Gastroesophageal sphincter (tissue), 4 donors: ENCODE results near the gene ADM2. TPM values are rescaled to one million over a fixed set of nuclear protein-coding genes. Genes with fewer than 3 reads are reported as not detected.
A peak's percentile ranks its signal among the peaks of the same experiment; 100 is the strongest.
"Not testable (repeated sequence)": the region's sequence is repeated elsewhere in the genome, so short reads cannot be mapped to it uniquely, and the experiment has no call there.

Source experiments
- ATAC-seq: fragments of 150-250 bp; one replicate; pipeline ENCODE4 v1.9.1; 2016; ENCODE audit warnings: mild to moderate bottlenecking, moderate library complexity
- H3K27ac ChIP-seq, 4 donors: fragments of 200-600 bp; sonication (generic) in 3 of 4; 1 replicate in 3 of 4; 2 replicates in 1 of 4; pipeline ENCODE4 v1.5.1; 2016 to 2019
- H3K27me3 ChIP-seq: fragments of 200-600 bp; sonication (generic); one replicate; pipeline ENCODE4 v1.5.1; 2019
- H3K36me3 ChIP-seq, 2 donors: fragments of 200-600 bp; sonication (generic); one replicate each; pipeline ENCODE4 v1.5.1; 2019; ENCODE audit warnings: control low read depth in 1 of 2
- H3K4me1 ChIP-seq, 3 donors: fragments of 200-600 bp; sonication (generic); 1 replicate in 2 of 3; 2 replicates in 1 of 3; pipeline ENCODE4 v1.5.1; 2016 to 2019; ENCODE audit warnings: control low read depth in 2 of 3
- H3K4me3 ChIP-seq, 2 donors: fragments of 200-600 bp; sonication (generic); one replicate each; pipeline ENCODE4 v1.5.1; 2019; ENCODE audit warnings: mild to moderate bottlenecking in 1 of 2, moderate library complexity in 1 of 2
- H3K9me3 ChIP-seq, 3 donors: fragments of 200-600 bp; sonication (generic); one replicate each; pipeline ENCODE4 v1.5.1; 2017 to 2019; ENCODE audit warnings: control low read depth in 2 of 3
- CTCF ChIP-seq, 4 experiments: fragments of 200-600 bp in 2 of 4; fragments of 450-650 bp in 2 of 4; sonication (generic) in 1 of 4; IDR thresholded peaks; one replicate each; pipeline ENCODE4 v1.5.1; 2017 to 2019; ENCODE audit warnings: antibody characterized with exemption in 4 of 4, mild to moderate bottlenecking in 2 of 4, moderate library complexity in 2 of 4
- EP300 ChIP-seq: sonication (generic); formaldehyde crosslinking; IDR thresholded peaks from one replicate; pipeline ENCODE4 v1.6.1; 2017; ENCODE audit warnings: antibody characterized with exemption, mild to moderate bottlenecking
- POLR2A ChIP-seq, 2 donors: fragments of 450-650 bp; IDR thresholded peaks; one replicate each; pipeline ENCODE4 v1.6.1; 2017; ENCODE audit warnings: antibody characterized with exemption in 2 of 2, mild to moderate bottlenecking in 2 of 2, moderate library complexity in 1 of 2
- POLR2AphosphoS5 ChIP-seq: sonication (generic); formaldehyde crosslinking; IDR thresholded peaks from one replicate; pipeline ENCODE4 v1.6.1; 2017; ENCODE audit warnings: antibody characterized with exemption
- WGBS, 2 donors: methylation state at CpG; one replicate each; pipeline ENCODE4 v1.1.5; 2018; ENCODE audit warnings: low coverage in 1 of 2; 5-methylcytosine and 5-hydroxymethylcytosine counted together
- total RNA-seq, 4 donors: library from RNA; depleted of rRNA; stranded (reverse); fragments of >200 nt; gene quantifications; one replicate each; pipeline ENCODE4 v1.1.0, GENCODE V29; 2016

Gene ADM2
- total RNA-seq, result under 1 TPM in 1 of 4 donors, not detected in 3; 0.40 TPM

- Histone ChIP-seq H3K27me3 (peaks cover 80% of the 10 kb centered on the region), H3K36me3 (no peaks in the 10 kb centered on the region), H3K4me1 (peaks cover 0 to 19% (median 0%) of the 10 kb centered on the region in 3 donors), H3K4me3 (peak within 1 kb of the TSS in 1 of 2 donors; percentile 51), H3K27ac (no peak within 1 kb of the TSS), H3K9me3 (no peaks in the 10 kb centered on the region)
- no peak for ATAC-seq
- TF ChIP-seq CTCF (IDR thresholded peaks at IDR 0.05) (no peak), POLR2A (IDR thresholded peaks at IDR 0.05) (no peak), EP300 (no peak), POLR2AphosphoS5 (no peak)
- WGBS, 2 donors, result no CpG with 5 or more reads among the region's 70 CpGs
Measured at GRCh38 chr22:50481440-50482106, at the start of gene ADM2. Gene ADM2, plus strand, starts transcription at chr22:50481543. Its CDS starts 305 bp downstream, at chr22:50481848.

DNA sequence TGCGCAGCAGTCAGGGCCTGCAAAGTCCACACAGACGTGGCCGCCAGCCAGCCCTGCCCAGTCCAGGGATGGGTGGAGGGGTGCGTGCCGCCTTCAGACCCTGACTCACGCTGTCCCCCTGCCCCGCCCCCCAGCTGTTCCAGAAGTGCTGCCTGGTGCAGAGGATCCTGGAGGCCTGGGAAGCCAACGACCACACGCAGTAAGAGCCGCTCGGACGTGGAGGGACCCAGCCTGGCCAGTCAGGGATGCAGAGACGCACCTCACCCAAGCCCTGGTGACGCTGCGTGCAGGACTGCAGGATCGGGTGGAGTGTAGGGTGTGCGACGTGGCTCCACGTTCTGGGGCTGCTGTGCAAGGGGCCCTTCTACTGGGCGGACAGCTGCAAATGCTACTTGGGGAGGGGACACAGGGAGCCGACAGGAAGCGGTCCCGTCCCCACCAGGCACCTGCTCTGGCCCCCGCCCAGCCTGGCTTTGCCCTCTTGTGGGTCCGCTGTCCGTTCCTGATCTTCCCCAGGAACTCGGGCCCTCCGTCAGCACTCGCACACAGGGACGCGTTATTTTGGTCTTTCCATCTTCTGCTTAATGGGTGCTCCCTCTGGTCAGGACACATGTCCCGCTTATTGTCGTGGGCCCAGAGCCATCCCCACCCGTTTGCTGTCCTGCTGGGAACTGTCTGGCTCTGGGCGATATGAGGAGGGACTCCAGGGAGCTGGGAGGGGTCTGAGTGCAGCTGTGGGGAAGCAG is 49.0 kb upstream of the ADM2 start:
- Histone ChIP-seq H3K27me3 (no peaks in the 10 kb centered on the region), H3K9me3 (no peaks in the 10 kb centered on the region), H3K27ac (no peak overlapping the region), H3K4me1 (no peaks in the 10 kb centered on the region), H3K36me3 (peaks cover 0 to 83% of the 10 kb centered on the region in 2 donors), H3K4me3 (no peak overlapping the region)
- ATAC-seq, result no peak
- TF ChIP-seq POLR2A (IDR thresholded peaks at IDR 0.05), result no peak
- TF ChIP-seq EP300, result no peak
- no peak for TF ChIP-seq CTCF (IDR thresholded peaks at IDR 0.05)
- TF ChIP-seq POLR2AphosphoS5, result no peak
- WGBS, 2 donors, result 81 to 93% methylated on average over 3 to 4 of the region's 35 CpGs

GRCh38 chr22:50432877-50433510 is 48.3 kb upstream of the ADM2 start:
- WGBS, 2 donors, result no CpG with 5 or more reads among the region's 24 CpGs
- H3K27me3 ChIP-seq, H3K4me1 ChIP-seq, ATAC-seq, H3K4me3 ChIP-seq, H3K9me3 ChIP-seq, H3K27ac ChIP-seq: not testable (repeated sequence)
- H3K36me3 ChIP-seq, result peaks cover 0 to 83% of the 10 kb centered on the region in 2 donors

- Histone ChIP-seq H3K27me3 (no peaks in the 10 kb centered on the region), H3K9me3 (no peaks in the 10 kb centered on the region), H3K27ac (no peak overlapping the region), H3K36me3 (peaks cover 0 to 86% of the 10 kb centered on the region in 2 donors), H3K4me3 (no peak overlapping the region), H3K4me1 (no peaks in the 10 kb centered on the region)
- no peak for TF ChIP-seq POLR2A (IDR thresholded peaks at IDR 0.05)
- no peak for TF ChIP-seq POLR2AphosphoS5
- no peak for TF ChIP-seq CTCF (IDR thresholded peaks at IDR 0.05)
- TF ChIP-seq EP300, result no peak
- no peak for ATAC-seq
- no CpG with 5 or more reads among the region's 24 CpGs for WGBS, 2 donors
Measured at GRCh38 chr22:50434849-50435248, 46.5 kb upstream of the ADM2 start.

DNA sequence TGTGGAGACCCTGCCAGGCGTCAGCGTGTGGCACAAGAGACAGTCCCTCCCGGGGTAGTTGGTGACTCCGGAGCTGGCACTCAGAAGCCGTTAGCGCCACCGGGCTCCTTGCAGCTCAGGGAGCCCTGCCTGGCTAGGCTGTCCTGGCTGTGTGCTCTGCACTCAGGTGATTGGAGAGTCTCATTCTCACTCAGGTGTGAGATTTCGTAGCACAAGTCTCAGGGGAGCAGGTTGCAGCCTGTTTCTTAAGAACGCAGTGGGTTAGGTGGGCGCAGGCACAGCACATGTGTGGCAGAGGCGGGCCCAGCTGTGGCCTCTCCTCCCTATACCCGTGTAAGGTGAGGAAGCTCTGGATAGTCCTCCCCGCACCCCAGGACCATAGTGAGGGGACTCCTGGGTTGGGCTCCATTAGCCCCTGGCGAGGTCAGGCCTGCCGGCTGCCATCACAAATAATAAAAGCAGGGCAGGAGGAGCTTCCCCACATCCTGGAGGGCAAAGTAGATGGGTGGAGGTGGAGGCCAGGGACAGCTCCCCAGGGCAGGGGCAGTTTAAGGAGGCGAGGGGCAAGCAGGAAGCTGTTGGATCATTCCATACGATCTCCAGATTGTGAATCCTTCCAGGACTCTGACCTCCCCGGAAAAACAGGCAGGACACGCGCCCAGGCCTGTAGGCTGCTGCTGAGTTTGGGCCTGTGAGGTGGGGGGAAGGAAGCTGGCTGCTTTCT is 45.9 kb upstream of the ADM2 start:
- H3K36me3 ChIP-seq, result peaks cover 0 to 86% of the 10 kb centered on the region in 2 donors
- no peaks in the 10 kb centered on the region for H3K9me3 ChIP-seq
- no peak for ATAC-seq
- H3K4me3 ChIP-seq, result no peak overlapping the region
- no peak for TF ChIP-seq EP300
- no peak for TF ChIP-seq POLR2A (IDR thresholded peaks at IDR 0.05)
- no peak for TF ChIP-seq POLR2AphosphoS5
- TF ChIP-seq CTCF (IDR thresholded peaks at IDR 0.05), result no peak
- H3K27me3 ChIP-seq, result no peaks in the 10 kb centered on the region
- H3K27ac ChIP-seq, result no peak overlapping the region
- no peaks in the 10 kb centered on the region for H3K4me1 ChIP-seq
- WGBS, 2 donors, result 40% methylated on average over 1 of the region's 20 CpGs; no CpG with 5 or more reads in 1 of the 2 donors
